Tibial artery (tissue), 4 donors: ENCODE results near the gene STING1.
"Not testable (repeated sequence)": the region's sequence is repeated elsewhere in the genome, so short reads cannot be mapped to it uniquely, and the experiment has no call there.

Source experiments
- DNase-seq, 2 donors: peaks; one replicate each; pipeline ENCODE4 v3.0.0-alpha.2; 2019
- H3K27ac ChIP-seq, 2 donors: fragments of 200-600 bp; sonication (generic) in 1 of 2; 1 replicate in 1 of 2; 2 replicates in 1 of 2; pipeline ENCODE4 v1.5.1; 2018 to 2019; ENCODE audit warnings: mild to moderate bottlenecking in 1 of 2
- H3K27me3 ChIP-seq, 2 donors: fragments of 200-600 bp; sonication (generic) in 1 of 2; one replicate each; pipeline versions ENCODE4 v1.5.1 to v1.6.0; 2016 to 2019
- H3K36me3 ChIP-seq, 3 donors: fragments of 200-600 bp; sonication (generic) in 2 of 3; one replicate each; pipeline ENCODE4 v1.5.1; 2016 to 2019; ENCODE audit warnings: mild to moderate bottlenecking in 2 of 3
- H3K4me1 ChIP-seq, 4 donors: fragments of 200-600 bp; sonication (generic) in 2 of 4; 1 replicate in 3 of 4; 2 replicates in 1 of 4; pipeline ENCODE4 v1.5.1; 2016 to 2019
- H3K4me3 ChIP-seq, 2 donors: fragments of 200-600 bp; sonication (generic) in 1 of 2; 1 replicate in 1 of 2; 2 replicates in 1 of 2; pipeline ENCODE4 v1.5.1; 2018 to 2019; ENCODE audit warnings: mild to moderate bottlenecking in 2 of 2
- H3K9me3 ChIP-seq, 3 donors: fragments of 200-600 bp; sonication (generic) in 1 of 3; one replicate each; pipeline ENCODE4 v1.5.1; 2016 to 2019
- intact Hi-C: fragments of 100-400 bp; cut with DNase I; formaldehyde crosslinking; loops from one replicate; pipeline ENCODE4 v1.15.0; 2023; ENCODE audit warnings: low total_unique reads
- TF ChIP-seq, protein P1 (sequence below), 2 experiments: fragments of 200-600 bp in 1 of 2; fragments of 450-650 bp in 1 of 2; IDR thresholded peaks; one replicate each; pipeline ENCODE4 v1.5.1; 2017 to 2019; ENCODE audit warnings: antibody characterized with exemption in 2 of 2, mild to moderate bottlenecking in 1 of 2, moderate library complexity in 1 of 2

Gene STING1

DNA sequence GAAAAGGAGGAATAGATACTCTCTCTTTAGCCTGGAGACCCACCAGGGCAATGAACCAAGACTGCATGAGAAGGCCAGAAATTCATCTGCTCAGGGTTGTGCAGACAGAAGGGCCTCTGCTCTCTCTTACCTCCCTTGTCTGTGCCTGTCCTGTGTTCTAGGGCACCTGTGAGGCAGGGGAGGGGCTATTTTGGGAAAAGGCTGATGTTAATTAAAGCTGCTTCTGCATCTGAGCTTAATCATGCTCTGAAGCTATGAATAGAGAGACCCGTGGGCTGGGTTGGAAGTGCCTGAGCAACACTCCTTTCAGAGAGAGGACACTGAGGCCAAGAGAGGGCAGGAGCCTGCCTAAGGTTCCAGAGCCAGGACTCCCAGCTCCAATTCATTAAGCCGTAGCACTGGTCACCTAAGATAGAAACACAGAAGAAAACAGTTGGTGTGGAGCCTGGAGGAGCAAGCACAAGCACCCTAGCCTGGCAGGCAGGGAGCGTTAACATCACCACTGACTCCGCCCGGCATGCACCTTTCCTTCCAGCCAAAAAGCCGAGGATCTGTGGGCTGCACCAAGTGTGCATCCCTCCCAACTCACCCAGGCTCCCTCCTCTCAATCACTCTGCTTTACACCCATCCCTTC, 31.4 kb upstream of the STING1 start:
- intact Hi-C loops: loop anchor here (2.0 kb wide), 1 partner anchor 91 kb away; no protein-coding TSS in a partner anchor
- H3K4me1 ChIP-seq: peaks cover 0 to 9% (median 3%) of the 10 kb centered on the region in 4 donors
- no peak overlapping the region for H3K4me3 ChIP-seq
- DNase-seq: no peak
- no peaks in the 10 kb centered on the region for H3K36me3 ChIP-seq
- no peaks in the 10 kb centered on the region for H3K27me3 ChIP-seq
- no peak overlapping the region for H3K27ac ChIP-seq
- no peaks in the 10 kb centered on the region for H3K9me3 ChIP-seq
- TF ChIP-seq, protein P1, sequence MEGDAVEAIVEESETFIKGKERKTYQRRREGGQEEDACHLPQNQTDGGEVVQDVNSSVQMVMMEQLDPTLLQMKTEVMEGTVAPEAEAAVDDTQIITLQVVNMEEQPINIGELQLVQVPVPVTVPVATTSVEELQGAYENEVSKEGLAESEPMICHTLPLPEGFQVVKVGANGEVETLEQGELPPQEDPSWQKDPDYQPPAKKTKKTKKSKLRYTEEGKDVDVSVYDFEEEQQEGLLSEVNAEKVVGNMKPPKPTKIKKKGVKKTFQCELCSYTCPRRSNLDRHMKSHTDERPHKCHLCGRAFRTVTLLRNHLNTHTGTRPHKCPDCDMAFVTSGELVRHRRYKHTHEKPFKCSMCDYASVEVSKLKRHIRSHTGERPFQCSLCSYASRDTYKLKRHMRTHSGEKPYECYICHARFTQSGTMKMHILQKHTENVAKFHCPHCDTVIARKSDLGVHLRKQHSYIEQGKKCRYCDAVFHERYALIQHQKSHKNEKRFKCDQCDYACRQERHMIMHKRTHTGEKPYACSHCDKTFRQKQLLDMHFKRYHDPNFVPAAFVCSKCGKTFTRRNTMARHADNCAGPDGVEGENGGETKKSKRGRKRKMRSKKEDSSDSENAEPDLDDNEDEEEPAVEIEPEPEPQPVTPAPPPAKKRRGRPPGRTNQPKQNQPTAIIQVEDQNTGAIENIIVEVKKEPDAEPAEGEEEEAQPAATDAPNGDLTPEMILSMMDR (IDR thresholded peaks at IDR 0.05): no peak

DNA sequence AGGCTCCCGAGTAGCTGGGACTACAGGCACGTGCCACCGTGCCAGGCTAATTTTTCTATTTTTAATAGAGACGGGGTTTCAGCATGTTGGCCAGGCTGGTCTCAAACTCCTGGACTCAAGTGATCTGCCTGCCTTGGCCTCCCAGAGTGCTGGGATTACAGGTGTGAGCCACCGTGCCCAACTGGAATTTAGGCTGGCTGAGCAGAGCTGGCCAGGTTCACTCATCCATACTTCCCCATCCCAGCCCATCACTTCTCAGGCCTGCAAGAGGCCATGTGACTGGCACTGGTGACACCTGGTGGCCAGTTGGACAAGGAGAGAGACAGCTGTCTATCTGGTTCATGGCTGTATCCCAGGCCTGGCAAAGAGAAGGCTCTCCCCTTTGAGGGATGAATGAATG, 30.9 kb upstream of the STING1 start:
- DNase-seq: peak; percentile 87 to 89
- TF ChIP-seq, protein P1 (IDR thresholded peaks at IDR 0.05): peak; percentile 80 to 88
- intact Hi-C loops: loop anchor here (2.0 kb wide), 1 partner anchor 91 kb away; no protein-coding TSS in a partner anchor
- H3K27ac ChIP-seq, H3K36me3 ChIP-seq, H3K27me3 ChIP-seq, H3K9me3 ChIP-seq, H3K4me1 ChIP-seq, H3K4me3 ChIP-seq: not testable (repeated sequence)

DNA sequence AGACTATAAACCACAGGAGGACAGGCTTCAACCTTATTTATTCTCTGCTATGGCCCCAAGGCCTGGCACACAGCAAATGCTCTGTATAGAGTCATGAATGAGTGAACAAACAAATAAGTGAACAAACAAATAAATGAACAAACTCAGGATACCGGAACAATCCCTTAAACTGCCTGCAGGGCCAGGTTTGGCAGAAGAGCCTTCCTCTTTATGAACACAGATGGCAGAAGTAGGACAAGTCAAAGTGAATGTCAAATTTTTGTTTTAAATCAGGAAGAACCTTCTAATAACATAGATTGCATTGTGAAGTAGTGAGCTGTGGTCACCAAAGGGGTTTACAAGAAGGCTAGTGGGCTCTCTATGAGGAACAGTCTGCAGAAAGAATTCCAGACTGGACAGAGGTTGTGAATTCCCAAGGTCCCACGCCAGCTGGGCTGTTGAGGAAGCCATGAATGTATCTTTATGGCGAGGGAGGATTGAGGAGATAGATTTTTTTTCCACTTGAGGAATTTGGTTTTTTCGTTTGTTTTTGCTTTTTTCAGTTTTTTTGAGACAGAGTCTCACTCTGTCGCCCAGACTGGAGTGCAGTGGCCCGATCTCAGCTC, 30.3 kb upstream of the STING1 start:
- TF ChIP-seq, protein P1 (IDR thresholded peaks at IDR 0.05): no peak
- DNase-seq: no peak
- H3K4me3 ChIP-seq: no peak overlapping the region
- no peaks in the 10 kb centered on the region for H3K36me3 ChIP-seq
- H3K9me3 ChIP-seq: no peaks in the 10 kb centered on the region
- H3K27ac ChIP-seq: no peak overlapping the region
- intact Hi-C loops: loop anchor here (2.0 kb wide), 1 partner anchor 90 kb away; no protein-coding TSS in a partner anchor
- no peaks in the 10 kb centered on the region for H3K27me3 ChIP-seq
- H3K4me1 ChIP-seq: peaks cover 0 to 9% (median 3%) of the 10 kb centered on the region in 4 donors

DNA sequence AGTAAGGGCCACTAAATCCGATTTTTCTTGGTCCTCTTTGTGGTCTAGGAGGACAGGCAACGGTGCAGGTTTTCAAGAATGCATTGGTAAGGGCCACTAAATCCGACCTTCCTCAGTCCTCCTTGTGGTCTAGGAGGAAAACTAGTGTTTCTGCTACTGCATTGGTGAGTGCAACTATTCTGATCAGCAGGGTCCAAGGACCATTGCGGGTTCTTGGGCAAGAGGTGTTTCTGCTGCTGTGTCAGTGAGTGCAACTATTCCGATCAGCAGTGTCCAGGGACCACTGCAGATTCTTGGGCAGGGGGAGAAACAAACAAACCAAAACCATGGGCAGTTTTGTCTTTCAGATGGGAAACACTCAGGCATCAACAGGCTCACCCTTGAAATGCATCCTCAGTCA, 22.2 kb upstream of the STING1 start:
- H3K9me3 ChIP-seq, H3K4me3 ChIP-seq, H3K27ac ChIP-seq, intact Hi-C loops, H3K27me3 ChIP-seq, H3K4me1 ChIP-seq, DNase-seq, H3K36me3 ChIP-seq: not testable (repeated sequence)

DNA sequence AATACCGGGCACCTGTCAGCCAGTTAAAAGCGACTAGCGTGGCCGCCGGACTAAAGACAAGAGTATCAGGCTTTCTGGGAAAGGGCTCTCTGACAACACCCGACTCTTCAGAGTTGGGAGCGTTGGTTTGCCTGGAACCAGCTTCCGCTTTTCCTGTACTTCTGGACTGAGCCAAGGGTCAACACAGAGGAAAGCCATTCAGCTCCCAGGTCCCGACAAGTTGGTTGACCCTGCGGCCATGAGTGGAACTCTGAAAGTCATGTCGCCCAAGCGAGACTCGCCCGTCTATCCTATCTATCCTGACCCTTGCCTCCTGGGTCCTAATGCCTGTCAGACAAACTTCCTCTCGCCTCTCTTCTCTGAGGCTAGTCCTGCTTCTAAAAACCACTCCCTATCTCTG, 21.3 kb upstream of the STING1 start:
- intact Hi-C loops, H3K36me3 ChIP-seq, H3K4me3 ChIP-seq, H3K4me1 ChIP-seq, H3K27me3 ChIP-seq, H3K9me3 ChIP-seq, H3K27ac ChIP-seq, DNase-seq: not testable (repeated sequence)

DNA sequence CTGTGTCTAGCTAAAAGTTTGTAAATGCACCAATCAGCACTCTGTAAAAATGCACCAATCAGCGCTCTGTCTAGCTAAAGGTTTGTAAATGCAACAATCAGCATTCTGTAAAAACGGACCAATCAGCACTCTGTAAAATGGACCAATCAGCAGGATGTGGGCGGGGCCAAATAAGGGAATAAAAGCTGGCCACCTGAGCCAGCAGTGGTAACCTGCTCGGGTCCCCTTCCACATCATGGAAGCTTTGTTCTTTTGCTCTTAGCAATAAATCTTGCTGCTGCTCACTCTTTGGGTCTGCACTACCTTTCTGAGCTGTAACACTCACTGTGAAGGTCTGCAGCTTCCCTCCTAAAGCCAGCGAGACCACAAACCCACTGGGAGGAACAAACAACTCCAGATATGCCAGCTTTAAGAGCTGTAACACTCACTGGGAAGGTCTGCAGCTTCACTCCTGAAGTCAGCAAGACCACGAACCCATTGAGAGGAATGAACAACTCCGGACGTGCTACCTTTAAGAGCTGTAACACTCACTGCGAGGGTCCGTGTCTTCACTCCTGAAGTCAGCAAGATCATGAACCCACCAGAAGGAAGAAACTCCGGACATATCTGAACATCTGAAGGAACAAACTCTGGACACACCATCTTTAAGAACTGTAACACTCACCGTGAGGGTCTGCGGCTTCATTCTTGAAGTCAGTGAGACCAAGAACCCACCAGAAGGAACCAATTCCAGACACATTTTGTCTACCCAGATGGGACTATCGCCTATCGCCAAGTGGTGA, 20.7 kb upstream of the STING1 start:
- H3K9me3 ChIP-seq, H3K4me3 ChIP-seq, H3K27me3 ChIP-seq, H3K27ac ChIP-seq, intact Hi-C loops, DNase-seq, H3K4me1 ChIP-seq, H3K36me3 ChIP-seq: not testable (repeated sequence)

DNA sequence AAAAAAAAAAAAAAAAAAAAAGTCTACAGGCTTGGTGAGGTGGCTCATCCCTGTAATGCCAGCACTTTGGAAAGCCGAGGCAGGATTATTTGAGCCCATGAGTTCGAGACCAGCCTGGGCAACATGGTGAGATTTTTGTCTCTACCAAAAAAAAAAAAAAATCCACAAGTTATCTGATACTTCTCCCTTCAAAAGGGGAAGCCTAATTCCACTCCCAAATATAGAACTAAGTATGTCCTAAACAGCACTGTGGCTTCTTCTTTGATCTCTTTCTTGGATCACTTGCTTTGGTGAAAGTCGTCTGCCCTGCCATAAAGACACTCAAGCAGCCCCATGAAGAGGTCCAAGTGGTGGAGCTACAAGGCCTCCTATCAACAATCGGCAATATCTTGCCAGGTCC, 18.8 kb upstream of the STING1 start:
- no peaks in the 10 kb centered on the region for H3K4me1 ChIP-seq
- DNase-seq: no peak
- TF ChIP-seq, protein P1 (IDR thresholded peaks at IDR 0.05): no peak
- H3K4me3 ChIP-seq: no peak overlapping the region
- intact Hi-C loops: no loop called here
- H3K27me3 ChIP-seq: no peaks in the 10 kb centered on the region
- H3K9me3 ChIP-seq: no peaks in the 10 kb centered on the region
- H3K36me3 ChIP-seq: no peaks in the 10 kb centered on the region
- no peak overlapping the region for H3K27ac ChIP-seq
